Esophagus muscularis mucosa (tissue), 4 donors: ENCODE data around the gene TMX4.

Experiments used
- CTCF ChIP-seq, 3 experiments: fragments of 200-600 bp in 2 of 3; fragments of 450-650 bp in 1 of 3; sonication (generic) in 2 of 3; IDR thresholded peaks; one replicate each; pipeline ENCODE4 v1.5.1; 2017 to 2019; ENCODE audit warnings: antibody characterized with exemption in 3 of 3, mild to moderate bottlenecking in 2 of 3, moderate library complexity in 1 of 3
- EP300 ChIP-seq: sonication (generic); formaldehyde crosslinking; IDR thresholded peaks from one replicate; pipeline ENCODE4 v1.6.1; 2017; ENCODE audit warnings: antibody characterized with exemption
- POLR2A ChIP-seq: fragments of 450-650 bp; IDR thresholded peaks from one replicate; pipeline ENCODE4 v1.6.1; 2017; ENCODE audit warnings: antibody characterized with exemption, moderate library complexity, mild to moderate bottlenecking, low read depth
- POLR2AphosphoS5 ChIP-seq, 2 donors: sonication (generic); formaldehyde crosslinking; IDR thresholded peaks; one replicate each; pipeline ENCODE4 v1.6.1; 2017; ENCODE audit warnings: antibody characterized with exemption in 2 of 2

- TF ChIP-seq CTCF (IDR thresholded peaks at IDR 0.05), result no peak
- no peak for TF ChIP-seq POLR2A
- no peak for TF ChIP-seq POLR2AphosphoS5 (IDR thresholded peaks at IDR 0.05)
- TF ChIP-seq EP300, result no peak
These were observed 75.7 kb downstream of the TMX4 start for GRCh38 chr20:7943891-7944290.
